ENCODE measurements around the gene RAD52.

The RAD52 gene

GRCh38 chr12:912466-913235 is 36.8 kb downstream of the RAD52 start:
- no peak for DNase-seq

DNA sequence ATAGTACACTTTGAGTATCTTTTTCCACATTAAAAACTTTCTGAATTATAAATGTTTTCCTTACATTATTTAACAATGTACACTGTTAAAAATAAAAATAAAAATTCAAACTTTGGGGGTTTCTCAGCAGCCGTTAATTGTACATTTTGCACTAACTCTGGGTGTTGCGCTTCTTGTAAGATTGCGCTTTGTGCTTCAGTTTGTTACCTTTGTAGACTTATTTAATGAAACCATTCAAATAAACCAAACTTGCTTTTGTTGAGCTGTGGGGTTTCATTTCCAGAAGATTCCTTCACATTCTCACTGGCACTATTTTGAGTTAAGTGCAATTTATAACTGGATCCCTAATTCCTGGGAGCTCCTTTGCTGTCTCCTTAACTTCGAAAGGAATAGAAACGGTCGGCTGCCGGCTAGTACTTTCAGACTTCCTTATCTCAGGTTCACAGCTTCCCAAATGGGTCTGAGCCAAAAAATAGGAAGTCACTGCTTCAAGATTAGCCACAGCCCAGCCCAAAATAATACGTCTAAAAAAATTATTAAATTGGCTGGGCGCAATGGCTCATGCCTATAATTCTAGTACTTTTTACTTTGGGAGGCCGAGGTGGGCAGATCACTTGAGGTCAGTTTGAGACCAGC is 38.2 kb downstream of the RAD52 start:
- DNase-seq: no peak

- no peak for DNase-seq
Measured at GRCh38 chr12:910416-910815, 39.1 kb downstream of the RAD52 start.

- no peak for DNase-seq
Measured at GRCh38 chr12:909861-910260, 39.6 kb downstream of the RAD52 start.

DNA sequence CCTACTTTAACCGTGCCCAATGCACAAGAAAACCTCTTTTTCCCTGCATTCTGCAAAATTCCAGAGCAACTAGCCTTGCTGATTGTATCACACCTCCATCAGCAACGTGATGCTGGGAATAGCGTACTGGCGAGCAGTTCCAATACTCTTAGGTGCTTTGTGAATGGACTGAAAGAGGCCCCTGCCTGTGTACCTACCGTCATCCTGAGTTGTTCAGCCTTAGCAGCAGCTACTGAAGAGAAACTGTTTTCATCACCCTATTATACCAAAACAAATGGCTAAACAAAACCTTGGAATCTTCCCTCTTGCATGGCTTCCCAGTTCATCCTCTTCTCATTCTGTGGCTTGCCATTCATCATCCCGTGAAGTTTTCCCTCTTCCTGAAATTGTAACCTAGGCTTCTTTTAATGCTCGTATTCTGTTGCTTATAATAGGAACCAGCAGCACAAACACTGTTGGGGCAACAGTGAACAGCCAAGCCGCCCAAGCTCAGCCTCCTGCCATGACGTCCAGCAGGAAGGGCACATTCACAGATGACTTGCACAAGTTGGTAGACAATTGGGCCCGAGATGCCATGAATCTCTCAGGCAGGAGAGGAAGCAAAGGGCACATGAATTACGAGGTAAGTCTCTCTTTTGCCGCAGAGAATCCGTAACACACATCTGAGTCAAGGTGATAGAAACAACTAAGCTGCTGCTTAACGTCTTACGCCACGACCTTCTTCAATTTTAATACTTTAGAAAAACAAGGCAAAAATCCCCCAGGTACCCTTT is 41.9 kb downstream of the RAD52 start:
- no peak for DNase-seq

- no peak for DNase-seq
Measured at GRCh38 chr12:906062-906585, 43.4 kb downstream of the RAD52 start.

GRCh38 chr12:905261-906031 is 44.0 kb downstream of the RAD52 start:
- no peak for DNase-seq

- no peak for DNase-seq
Measured at GRCh38 chr12:904010-904414, 45.5 kb downstream of the RAD52 start.

GRCh38 chr12:903055-903454 is 46.4 kb downstream of the RAD52 start:
- no peak for DNase-seq

- DNase-seq: no peak
Measured at GRCh38 chr12:902581-902980, 46.9 kb downstream of the RAD52 start.

GRCh38 chr12:897386-897785 is 52.1 kb downstream of the RAD52 start:
- no peak for DNase-seq

DNA sequence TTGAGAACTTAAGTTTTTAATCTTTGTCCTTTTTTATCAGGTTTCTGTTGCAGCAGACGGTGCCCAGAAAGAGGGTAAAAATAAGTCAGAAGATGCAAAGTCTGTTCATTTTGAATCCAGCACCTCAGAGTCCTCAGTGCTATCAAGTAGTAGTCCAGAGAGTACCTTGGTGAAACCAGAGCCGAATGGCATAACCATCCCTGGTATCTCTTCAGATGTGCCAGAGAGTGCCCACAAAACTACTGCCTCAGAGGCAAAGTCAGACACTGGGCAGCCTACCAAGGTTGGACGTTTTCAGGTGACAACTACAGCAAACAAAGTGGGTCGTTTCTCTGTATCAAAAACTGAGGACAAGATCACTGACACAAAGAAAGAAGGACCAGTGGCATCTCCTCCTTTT is 53.5 kb downstream of the RAD52 start:
- no peak for DNase-seq

DNA sequence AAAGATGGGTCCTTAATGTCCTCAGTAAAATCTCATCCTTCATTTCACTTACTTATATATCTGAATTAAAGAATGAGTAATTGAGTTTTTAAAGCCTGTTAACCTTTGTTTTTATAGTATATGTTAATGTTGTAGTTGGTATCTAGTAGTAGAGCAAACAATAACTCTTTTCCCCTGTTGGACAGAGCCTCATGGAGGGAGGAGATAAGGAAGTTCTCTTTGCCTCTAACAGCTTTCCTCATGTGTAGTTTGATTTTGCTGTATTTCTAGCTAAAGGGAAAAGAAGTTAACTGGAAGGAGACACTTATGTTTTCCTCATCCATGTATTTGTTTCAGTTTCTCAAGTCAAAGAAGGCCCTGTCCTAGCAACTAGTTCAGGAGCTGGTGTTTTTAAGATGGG is 55.3 kb downstream of the RAD52 start:
- DNase-seq: no peak

GRCh38 chr12:886206-886605 is 63.3 kb downstream of the RAD52 start:
- DNase-seq: no peak

GRCh38 chr12:885701-886100 is 63.8 kb downstream of the RAD52 start:
- no peak for DNase-seq

- no peak for DNase-seq
Measured at GRCh38 chr12:884746-885414, 64.6 kb downstream of the RAD52 start.

GRCh38 chr12:880656-881055 is 68.8 kb downstream of the RAD52 start:
- no peak for DNase-seq

GRCh38 chr12:879641-880040 is 69.9 kb downstream of the RAD52 start:
- DNase-seq: no peak

GRCh38 chr12:873954-874353 is 75.5 kb downstream of the RAD52 start:
- no peak for DNase-seq

- no peak for DNase-seq
Measured at GRCh38 chr12:870378-870777, 79.1 kb downstream of the RAD52 start.

GRCh38 chr12:868722-869121 is 80.8 kb downstream of the RAD52 start:
- no peak for DNase-seq

- no peak for DNase-seq
Measured at GRCh38 chr12:867905-868304, 81.6 kb downstream of the RAD52 start.
